SU-DHL-6 (cell line): ENCODE measurements around the gene RBM22.

Source experiments
- CTCF ChIP-seq: fragments of 200-600 bp; sonication (generic); IDR thresholded peaks from one replicate; pipeline ENCODE4 v1.5.1; 2017; ENCODE audit warnings: antibody characterized with exemption, mild to moderate bottlenecking, low read length, moderate library complexity; ENCODE audit not compliant: insufficient read depth, poor library complexity, severe bottlenecking
- EZH2phosphoT487 ChIP-seq: fragments of 200-600 bp; sonication (generic), shearing (Covaris generic); conservative IDR thresholded peaks from 2 replicates; pipeline ENCODE4 v1.6.1; 2018; ENCODE audit warnings: mild to moderate bottlenecking, antibody characterized with exemption, low read length, moderate library complexity, mixed read lengths

- TF ChIP-seq CTCF: no peak
- no peak for TF ChIP-seq EZH2phosphoT487
Measured at GRCh38 chr5:150650021-150651006, 50.5 kb downstream of the RBM22 start.
